ENCODE measurements around the gene SLC29A1.

SLC29A1 gene

DNA sequence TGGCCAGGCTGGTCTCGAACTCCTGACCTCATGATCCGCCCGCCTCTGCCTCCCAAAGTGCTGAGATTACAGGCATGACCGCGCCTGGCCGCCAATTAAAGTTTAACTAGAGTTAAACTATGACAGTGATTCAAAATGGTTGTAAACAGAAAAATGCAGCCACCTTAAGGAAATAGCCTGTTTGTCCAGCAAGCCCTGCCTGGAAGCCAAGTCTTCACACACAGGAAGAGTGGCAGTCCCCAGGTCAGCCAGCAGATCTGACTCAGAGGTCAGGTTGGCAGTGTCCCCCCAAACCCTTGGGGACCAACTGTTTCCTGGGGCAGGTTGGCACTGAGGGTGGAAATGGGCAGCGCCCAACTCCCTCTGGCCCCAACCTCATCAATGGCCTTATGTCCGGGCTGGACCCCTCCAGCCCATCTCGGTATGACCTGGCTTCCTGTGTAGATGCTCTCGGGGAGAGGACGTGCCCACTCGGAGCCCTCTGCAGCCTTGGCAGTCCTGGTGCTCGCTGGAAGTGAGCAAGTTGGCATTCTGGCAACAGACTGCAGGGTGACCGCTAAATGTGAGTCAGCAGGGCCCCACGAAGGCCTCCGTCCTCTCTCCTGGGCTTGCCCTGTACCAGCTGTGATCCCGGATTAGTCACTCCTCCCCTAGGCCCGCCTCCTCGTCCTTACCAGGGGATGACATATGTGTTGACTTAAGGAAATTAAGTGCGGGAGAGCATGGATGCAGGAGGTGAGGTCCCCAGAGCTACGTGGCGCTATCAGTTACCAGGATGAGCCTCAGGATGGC, 13.8 kb downstream of the SLC29A1 start:
- DNase-seq (ENCODE audit: low spot score) = peak; percentile 100

DNA sequence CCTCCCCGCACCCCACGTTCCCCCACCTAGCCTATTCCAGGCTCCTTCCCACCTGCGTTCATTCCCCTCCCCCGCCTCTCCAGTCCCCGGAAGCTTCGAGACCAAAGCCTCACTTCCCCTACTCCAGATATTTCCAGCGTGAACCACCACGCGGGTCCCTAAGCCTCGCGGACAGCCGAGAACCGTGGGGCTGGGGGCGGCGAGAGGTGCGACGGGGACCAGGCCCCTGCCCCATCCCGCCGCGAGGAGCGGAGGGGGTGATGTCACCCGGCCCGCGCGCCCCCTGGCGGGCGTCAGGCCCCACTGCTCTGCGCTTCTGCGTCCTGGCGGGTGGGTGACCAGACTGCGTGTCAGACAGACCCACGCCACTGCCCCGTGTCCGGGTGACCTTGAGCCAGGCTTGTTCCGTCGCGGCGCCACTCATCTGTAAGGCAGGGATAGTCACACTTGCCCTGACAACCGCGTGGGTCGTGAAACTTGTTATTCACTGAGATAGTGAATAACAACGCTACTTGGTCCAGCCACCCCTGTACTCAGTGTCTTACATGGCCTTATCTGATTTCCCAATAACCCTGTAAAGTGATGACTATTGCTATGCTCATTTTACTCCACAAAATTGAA, 14.5 kb downstream of the SLC29A1 start:
- DNase-seq (ENCODE audit: low spot score) = peak; percentile 78

DNA sequence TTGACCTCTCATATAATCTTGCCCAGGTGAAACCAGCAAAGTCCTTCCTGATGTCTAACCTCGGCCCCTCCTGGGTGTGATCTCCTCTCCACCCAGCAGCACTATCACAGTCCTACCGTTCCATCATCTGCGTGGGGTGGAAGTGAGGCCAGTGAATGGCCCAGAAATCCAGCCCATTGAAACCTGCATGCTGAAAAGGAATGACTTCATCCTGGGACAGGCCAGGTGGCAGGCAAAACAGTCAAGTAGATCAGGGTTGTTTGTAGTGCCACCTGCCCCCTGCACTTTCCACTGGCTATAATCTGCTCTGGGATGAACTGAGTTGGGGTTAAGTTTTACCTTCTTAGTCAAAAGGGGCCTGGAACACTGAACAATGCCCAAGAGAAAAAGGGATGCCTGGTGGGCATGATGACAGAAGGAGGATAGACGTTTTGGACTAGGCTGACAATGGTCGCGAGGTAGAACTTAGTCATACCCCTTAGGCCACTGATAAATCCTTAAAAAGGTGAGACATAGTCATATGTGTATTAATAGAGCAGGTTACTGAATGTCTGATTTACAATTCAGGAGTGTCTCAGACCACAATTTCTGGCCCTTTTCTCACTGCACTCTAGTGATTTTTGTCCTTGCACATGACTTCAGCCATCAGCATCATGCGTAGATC, 15.4 kb downstream of the SLC29A1 start:
- DNase-seq (ENCODE audit: low spot score) = peak; percentile 43

DNA sequence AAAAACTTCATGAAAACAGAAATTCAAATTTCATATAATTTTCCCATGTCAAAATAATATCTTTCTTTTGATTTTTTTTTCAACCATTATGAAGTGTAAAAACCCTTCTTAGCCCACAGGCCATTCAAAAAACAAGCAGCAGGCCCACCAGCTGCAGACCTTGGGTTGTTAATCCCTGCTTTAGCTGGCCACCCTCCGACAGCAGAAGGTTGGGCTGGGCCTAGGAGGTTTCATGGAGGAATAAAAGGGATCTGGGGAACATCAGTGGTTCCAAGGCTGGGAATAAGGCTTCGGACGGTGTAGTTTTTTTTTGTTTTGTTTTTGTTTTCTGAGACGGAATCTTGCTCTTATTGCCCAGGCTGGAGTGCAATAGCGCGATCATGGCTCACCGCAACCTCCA, 19.9 kb downstream of the SLC29A1 start:
- no peak for DNase-seq (ENCODE audit: low spot score)

DNA sequence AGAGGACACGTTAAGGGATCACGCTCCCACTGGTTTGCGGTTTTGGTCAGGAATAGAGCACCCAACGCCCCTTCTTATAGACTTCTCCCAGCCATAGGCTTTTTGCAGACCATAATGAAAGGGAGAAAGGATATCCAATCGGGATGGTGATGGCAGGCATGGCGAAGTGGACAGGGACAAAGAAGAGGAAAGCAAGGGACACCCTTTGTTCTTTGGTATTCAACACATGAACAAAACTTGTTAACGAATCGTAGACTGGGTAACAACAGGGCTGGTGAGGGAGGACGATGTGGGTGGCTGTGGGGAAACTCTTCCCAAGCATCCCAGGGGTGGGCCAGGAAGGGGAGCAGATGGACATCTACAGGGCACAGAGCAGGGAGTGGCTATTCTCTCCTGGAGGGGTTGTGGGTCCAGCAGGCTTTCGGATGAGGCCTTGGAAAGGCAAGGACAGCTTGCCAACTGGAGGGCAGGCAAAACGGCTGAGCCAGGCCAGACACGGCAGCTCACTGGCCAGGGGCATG, 22.1 kb downstream of the SLC29A1 start:
- DNase-seq (ENCODE audit: low spot score) = no peak

DNA sequence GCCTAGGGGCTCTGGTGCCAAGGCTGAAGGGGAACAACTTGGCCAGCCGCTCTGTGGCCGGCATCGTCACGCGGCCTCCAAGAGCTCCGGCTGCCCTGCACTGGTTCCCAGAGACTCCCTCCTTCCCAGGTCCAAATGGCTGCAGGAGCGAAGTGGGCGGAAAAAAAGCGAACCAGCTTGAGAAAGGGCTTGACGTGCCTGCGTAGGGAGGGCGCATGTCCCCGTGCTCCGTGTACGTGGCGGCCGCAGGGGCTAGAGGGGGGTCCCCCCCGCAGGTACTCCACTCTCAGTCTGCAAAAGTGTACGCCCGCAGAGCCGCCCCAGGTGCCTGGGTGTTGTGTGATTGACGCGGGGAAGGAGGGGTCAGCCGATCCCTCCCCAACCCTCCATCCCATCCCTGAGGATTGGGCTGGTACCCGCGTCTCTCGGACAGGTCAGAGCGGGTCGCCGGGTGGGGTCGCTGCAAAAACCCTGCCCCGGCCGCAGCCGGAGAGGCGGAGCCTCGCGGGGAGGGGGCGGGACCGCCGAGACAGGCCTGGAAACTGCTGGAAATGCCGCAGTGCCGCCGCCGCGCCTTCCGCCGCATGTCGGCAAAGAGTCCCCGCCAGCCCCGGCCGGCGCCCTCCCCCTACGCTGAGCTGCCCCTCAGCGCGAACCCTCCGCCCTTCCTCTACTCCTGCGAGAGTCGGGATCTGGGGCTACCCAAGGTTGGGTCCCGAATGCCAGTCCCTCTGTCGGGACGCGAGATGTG, 22.7 kb downstream of the SLC29A1 start:
- DNase-seq (ENCODE audit: low spot score) = peak; percentile 90

DNA sequence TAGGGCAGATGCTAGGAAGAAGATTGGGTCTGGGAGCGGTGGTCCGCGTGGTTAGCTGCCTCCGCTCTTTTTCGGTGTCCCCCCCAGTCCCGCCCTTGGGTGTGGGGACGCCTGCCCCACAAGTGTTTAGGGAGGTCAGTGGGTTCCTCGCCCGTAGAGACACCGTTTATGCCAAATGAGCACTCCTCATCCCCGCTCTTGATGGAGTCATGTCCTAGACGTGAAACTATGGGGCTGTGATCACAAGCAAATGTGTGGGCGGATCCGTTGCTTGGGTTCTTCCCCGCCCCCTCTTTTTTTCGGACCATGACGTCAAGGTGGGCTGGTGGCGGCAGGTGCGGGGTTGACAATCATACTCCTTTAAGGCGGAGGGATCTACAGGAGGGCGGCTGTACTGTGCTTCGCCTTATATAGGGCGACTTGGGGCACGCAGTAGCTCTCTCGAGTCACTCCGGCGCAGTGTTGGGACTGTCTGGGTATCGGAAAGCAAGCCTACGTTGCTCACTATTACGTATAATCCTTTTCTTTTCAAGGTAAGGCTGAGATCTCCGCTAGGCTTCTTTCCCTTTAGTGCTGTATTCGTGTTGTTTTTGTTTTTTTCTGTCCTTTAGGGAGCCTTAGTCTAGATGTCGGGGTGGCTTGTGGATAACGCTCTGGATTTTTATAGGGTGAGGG, 23.4 kb downstream of the SLC29A1 start, which contains the start of gene HSP90AB1:
Gene HSP90AB1 (plus strand): TSS at position 439 of the 675 bp plus-strand sequence. CDS start 1,529 bp downstream, outside the sequence.
- DNase-seq (ENCODE audit: low spot score) = peak; percentile 100

DNA sequence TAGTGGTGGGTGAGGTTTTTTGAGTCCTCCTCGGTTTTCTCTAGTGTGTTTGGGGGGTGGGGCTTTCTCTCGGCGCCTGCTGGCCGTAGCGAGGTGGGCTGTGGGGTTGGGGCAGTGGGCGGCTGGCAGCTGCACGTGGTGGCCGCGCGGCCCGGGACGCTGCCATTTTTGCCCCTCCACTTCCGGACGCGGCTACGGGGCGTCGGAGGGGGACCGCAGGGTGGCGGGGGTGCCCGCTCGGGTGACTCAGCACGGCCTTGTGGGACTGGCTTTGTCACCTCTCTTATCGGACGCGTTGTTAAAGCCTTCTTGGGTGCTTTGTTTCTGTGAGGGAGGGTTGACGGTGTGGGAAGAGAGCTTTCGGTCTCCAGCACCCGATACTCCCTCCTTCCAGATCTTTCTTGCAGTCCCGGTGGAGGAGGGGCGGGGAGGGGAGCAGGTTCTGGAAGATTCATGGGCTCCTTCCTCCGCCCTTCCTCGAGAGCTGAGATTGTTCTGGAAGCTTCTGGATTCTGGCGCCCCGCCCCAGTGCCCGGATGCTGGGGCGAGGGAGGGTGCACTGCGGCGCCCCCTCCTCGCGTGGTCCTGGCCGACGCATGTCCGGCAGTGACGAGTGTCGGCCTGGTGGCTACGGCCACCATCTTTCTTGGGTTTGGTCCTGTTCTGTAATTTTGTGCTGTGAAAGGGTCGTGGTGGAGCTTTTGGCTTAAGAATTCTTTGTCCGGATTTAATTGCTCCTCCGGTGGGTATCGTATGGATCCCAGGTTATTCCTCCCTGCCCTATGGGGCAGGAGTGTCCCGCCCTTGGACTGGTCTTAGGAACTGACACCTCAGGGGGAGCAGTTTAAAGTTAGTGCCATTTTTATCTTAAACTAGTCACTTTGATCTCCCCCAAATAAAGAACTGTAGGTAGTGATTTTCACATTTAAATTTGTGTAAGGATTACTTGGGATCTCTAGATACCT, 24.2 kb downstream of the SLC29A1 start:
- DNase-seq (ENCODE audit: low spot score) = peak; percentile 72

DNA sequence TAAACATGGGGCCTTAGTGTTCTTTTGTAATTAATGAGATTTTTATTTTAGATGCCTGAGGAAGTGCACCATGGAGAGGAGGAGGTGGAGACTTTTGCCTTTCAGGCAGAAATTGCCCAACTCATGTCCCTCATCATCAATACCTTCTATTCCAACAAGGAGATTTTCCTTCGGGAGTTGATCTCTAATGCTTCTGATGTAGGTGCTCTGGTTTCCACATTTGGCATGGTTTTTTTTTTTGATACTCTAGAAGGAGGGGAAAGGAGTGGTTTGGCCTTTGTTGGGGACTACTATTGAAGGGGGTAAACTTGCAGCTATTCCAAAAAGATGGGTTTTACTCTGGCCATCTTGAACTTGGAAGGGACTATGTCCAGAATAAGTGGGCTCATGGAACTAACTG, 25.2 kb downstream of the SLC29A1 start:
- no peak for DNase-seq (ENCODE audit: low spot score)

DNA sequence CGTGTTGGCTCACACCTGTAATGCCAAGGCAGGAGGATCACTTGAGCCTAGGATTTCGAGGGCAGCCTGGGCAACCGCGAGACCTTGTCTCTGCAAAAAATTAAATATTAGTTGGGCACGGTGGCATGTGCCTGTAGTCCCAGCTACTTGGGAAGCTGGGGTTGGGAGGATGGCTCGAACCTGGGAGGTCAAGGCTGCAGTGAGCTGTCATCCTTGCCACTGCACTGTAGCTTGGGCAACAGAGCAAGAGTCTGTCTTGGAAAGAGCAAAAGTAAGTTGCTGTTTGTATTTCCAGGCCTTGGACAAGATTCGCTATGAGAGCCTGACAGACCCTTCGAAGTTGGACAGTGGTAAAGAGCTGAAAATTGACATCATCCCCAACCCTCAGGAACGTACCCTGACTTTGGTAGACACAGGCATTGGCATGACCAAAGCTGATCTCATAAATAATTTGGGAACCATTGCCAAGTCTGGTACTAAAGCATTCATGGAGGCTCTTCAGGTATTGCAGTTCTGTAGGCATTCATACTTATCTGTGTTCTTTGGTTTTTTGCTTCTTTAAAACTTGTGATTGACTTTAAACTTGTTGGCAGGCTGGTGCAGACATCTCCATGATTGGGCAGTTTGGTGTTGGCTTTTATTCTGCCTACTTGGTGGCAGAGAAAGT, 25.8 kb downstream of the SLC29A1 start:
- no peak for DNase-seq (ENCODE audit: low spot score)

DNA sequence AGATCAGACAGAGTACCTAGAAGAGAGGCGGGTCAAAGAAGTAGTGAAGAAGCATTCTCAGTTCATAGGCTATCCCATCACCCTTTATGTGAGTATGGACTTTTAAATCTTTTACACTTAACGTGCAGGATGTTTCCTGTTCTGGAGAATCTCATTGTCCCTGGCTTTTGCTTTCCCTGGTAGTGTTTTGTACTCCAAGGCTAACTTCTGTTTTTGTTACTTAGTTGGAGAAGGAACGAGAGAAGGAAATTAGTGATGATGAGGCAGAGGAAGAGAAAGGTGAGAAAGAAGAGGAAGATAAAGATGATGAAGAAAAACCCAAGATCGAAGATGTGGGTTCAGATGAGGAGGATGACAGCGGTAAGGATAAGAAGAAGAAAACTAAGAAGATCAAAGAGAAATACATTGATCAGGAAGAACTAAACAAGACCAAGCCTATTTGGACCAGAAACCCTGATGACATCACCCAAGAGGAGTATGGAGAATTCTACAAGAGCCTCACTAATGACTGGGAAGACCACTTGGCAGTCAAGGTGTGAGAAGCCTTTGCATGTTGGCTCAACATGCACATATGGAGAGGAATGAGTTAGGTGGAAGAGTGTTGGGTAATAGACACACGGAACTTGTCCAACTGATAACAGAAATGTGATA, 26.8 kb downstream of the SLC29A1 start:
- DNase-seq (ENCODE audit: low spot score) = no peak

DNA sequence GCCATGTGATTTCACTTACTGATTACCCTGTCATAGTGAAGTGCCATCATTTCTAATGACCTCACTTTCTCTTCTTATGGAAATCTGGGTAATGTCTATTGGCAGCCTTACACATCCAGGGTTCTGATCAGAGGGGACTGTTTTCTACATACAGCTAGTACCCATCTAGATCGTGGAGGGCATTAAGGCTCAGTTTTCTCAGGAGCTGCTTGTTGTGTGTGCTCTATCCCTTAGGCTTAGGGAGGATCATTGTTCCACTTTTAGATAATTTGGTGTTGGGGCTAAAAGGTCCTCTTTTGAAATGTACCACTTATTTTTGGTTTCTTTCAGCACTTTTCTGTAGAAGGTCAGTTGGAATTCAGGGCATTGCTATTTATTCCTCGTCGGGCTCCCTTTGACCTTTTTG, 27.3 kb downstream of the SLC29A1 start:
- no peak for DNase-seq (ENCODE audit: low spot score)

DNA sequence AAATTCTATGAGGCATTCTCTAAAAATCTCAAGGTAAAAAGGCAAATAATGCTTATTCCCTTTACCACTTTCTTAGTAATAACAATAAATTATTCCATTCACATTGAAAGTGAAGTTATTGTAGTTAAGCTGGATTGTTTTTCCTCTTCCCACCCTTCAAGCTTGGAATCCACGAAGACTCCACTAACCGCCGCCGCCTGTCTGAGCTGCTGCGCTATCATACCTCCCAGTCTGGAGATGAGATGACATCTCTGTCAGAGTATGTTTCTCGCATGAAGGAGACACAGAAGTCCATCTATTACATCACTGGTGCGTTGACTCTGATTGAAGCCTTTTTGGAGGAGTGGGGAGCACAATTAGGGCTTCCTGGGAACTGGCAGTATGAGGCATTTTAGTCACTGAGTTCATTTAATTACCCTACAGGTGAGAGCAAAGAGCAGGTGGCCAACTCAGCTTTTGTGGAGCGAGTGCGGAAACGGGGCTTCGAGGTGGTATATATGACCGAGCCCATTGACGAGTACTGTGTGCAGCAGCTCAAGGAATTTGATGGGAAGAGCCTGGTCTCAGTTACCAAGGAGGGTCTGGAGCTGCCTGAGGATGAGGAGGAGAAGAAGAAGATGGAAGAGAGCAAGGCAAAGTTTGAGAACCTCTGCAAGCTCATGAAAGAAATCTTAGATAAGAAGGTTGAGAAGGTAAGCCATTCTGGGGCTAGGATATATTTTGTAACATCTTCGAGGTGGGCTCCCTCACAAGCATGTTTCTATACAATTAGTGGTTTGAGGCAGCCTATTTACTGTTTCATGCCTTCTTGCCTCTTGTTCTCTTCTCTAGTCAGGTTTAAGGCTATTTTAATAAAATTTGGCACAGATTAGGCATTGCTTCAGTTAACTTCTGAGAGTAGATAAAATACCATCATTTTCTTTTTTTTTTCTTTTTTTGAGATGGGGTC, 28.5 kb downstream of the SLC29A1 start:
- DNase-seq (ENCODE audit: low spot score) = no peak

DNA sequence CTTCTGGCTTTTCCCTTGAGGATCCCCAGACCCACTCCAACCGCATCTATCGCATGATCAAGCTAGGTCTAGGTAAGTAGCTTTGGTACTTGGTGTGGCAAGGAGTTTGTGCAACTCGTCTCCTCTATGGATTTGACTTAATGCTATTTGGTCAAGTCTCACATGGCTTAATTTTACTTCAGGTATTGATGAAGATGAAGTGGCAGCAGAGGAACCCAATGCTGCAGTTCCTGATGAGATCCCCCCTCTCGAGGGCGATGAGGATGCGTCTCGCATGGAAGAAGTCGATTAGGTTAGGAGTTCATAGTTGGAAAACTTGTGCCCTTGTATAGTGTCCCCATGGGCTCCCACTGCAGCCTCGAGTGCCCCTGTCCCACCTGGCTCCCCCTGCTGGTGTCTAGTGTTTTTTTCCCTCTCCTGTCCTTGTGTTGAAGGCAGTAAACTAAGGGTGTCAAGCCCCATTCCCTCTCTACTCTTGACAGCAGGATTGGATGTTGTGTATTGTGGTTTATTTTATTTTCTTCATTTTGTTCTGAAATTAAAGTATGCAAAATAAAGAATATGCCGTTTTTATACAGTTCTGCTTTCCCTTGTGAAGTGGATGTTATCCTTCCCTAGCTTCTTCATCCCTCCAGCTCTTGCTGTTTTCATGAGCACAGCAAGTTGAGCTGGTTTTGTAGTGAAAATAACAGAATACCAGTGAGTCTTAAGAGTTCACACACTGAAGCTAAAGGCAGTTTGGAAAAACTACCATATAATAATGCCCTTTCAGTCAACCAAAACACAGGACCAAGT, 30.1 kb downstream of the SLC29A1 start:
- DNase-seq (ENCODE audit: low spot score) = peak; percentile 57

DNA sequence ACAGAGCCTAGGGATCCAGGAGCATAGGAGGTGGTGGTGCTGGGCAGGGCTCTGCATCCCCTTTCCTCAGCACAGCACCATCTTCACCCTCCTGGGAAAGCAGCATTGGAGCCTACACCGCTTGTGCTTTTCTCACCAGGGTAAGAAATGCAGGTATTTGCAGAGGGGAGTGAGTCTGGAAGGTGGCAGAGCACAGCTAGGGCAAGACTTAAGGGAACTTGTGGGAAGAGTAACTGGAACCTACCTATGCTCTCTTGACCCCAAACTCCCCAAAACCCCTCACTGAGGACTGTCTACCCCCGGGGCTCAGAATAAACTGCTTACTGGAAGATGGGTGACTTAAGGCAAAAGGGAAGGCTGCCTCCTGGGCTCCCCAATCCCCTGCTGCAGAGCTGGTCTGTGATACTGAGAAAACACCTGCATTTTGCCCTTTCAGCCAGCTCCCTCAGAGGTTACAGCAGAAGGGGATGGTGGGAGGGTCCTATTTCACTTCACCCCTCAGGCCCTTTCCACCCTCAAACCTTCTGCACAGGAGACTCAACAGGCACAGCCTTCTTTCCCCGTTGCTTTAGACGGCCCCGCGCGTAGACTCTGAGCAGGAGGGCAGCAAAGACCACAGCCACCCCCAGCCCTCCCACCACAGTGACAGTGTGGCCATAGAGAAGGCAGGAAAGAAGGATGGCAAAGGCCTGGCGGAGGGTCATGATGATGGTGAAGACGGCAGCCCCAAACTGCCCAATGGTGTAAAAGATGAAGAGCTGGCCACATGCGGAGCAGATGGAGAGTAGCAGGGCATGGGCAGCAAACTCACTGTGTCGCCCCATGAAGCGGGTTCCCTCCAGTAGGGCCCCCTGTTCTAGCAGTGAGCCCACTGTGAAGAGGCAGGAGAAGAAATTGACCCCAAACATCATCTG, 31.1 kb downstream of the SLC29A1 start:
- no peak for DNase-seq (ENCODE audit: low spot score)

Measured in kidney tubule cell (primary cell).